Duodenal mucosa (tissue), 2 donors: ENCODE results near the gene ZNF547.
A peak's percentile ranks its signal among the peaks of the same experiment; 100 is the strongest.

Experiments used
- H3K27ac ChIP-seq: one replicate; pipeline ENCODE4 v1.7.0; 2013; ENCODE audit warnings: low read depth, low read length
- H3K27me3 ChIP-seq, 2 donors: one replicate each; pipeline ENCODE4 v1.7.0; 2013; ENCODE audit warnings: low read length in 2 of 2, control low read depth in 1 of 2; ENCODE audit not compliant: insufficient read depth in 2 of 2, control insufficient read depth in 1 of 2
- H3K36me3 ChIP-seq, 2 donors: one replicate each; pipeline ENCODE4 v1.7.0; 2013; ENCODE audit warnings: low read length in 2 of 2, control low read depth in 1 of 2; ENCODE audit not compliant: insufficient read depth in 2 of 2, control insufficient read depth in 1 of 2
- H3K4me1 ChIP-seq, 2 donors: one replicate each; pipeline ENCODE4 v1.7.0; 2013; ENCODE audit warnings: low read length in 2 of 2, control low read depth in 1 of 2; ENCODE audit not compliant: insufficient read depth in 2 of 2, control insufficient read depth in 1 of 2
- H3K4me3 ChIP-seq, 2 donors: one replicate each; pipeline ENCODE4 v1.7.0; 2013; ENCODE audit warnings: low read length in 2 of 2, low read depth in 1 of 2
- H3K9ac ChIP-seq, 2 donors: one replicate each; pipeline ENCODE4 v1.7.0; 2013; ENCODE audit warnings: low read length in 2 of 2, low read depth in 1 of 2
- H3K9me3 ChIP-seq, 2 donors: one replicate each; pipeline ENCODE4 v1.7.0; 2013; ENCODE audit warnings: low read length in 2 of 2, control low read depth in 1 of 2; ENCODE audit not compliant: control insufficient read depth in 1 of 2

ZNF547 gene

GRCh38 chr19:57395710-57396109, 32.4 kb downstream of the ZNF547 start:
- peaks cover 41 to 68% of the 10 kb centered on the region in 2 donors for H3K36me3 ChIP-seq

GRCh38 chr19:57398868-57399267, 35.5 kb downstream of the ZNF547 start:
- H3K9ac ChIP-seq: no peak overlapping the region
- no peaks in the 10 kb centered on the region for H3K27me3 ChIP-seq
- peaks cover 41 to 59% of the 10 kb centered on the region in 2 donors for H3K36me3 ChIP-seq
- H3K9me3 ChIP-seq: peaks cover 39 to 51% of the 10 kb centered on the region in 2 donors
- H3K27ac ChIP-seq: no peak overlapping the region
- no peak overlapping the region for H3K4me3 ChIP-seq
- no peaks in the 10 kb centered on the region for H3K4me1 ChIP-seq

More at GRCh38 chr19:57395710-57396109, 32.4 kb downstream of the ZNF547 start:
- peaks cover 30 to 33% of the 10 kb centered on the region in 2 donors for H3K9me3 ChIP-seq
- no peak overlapping the region for H3K4me3 ChIP-seq
- H3K9ac ChIP-seq: no peak overlapping the region
- no peaks in the 10 kb centered on the region for H3K27me3 ChIP-seq
- H3K4me1 ChIP-seq: peaks cover under 1% of the 10 kb centered on the region in 2 donors
- H3K27ac ChIP-seq: no peak overlapping the region

DNA sequence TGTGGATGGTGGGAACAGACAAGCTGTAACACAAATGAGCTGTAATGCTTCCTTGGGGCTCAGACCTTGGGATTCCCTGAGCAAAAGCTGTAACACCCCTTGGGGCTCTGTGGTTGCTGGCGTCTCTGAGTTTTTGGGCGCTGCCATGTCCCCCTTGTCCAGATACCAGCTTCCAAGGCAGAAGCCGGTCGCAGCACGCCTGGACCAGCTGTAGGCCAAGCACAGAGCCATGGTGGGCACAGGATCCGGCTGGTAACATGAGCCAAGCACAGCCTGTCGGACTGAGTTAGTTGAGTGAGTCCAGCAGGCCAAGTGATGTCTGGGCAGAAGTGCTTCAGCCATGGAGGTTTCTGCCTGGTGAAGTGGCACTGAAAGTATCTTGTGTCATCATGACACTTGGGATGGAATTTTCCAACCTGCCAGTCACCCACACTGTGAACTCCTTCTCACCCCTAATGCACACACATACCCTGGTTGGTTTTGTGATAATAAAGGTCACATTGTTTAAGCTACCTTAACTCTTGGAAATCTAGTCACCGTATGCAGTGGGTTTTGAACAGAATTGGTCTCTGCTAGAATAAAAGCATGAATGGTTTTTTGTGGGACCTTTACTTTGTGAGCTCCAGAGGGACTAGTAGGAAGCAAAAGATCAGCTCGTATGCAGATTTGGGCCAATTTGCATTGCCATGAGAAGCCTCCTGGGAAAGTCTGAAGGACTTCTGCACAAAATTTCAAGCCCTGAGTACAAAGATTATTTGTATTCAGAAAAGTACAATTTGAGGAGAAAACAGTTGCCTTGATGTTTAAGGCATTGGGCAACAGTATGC, 40.6 kb downstream of the ZNF547 start:
- no peaks in the 10 kb centered on the region for H3K4me1 ChIP-seq
- no peak overlapping the region for H3K27ac ChIP-seq
- peaks cover 8 to 12% of the 10 kb centered on the region in 2 donors for H3K36me3 ChIP-seq
- H3K4me3 ChIP-seq: no peak overlapping the region
- no peaks in the 10 kb centered on the region for H3K27me3 ChIP-seq
- peaks cover 14 to 40% of the 10 kb centered on the region in 2 donors for H3K9me3 ChIP-seq
- no peak overlapping the region for H3K9ac ChIP-seq

- Histone ChIP-seq H3K27me3 (no peaks in the 10 kb centered on the region), H3K9me3 (peaks cover 11 to 22% of the 10 kb centered on the region in 2 donors), H3K36me3 (no peaks in the 10 kb centered on the region), H3K9ac (no peak overlapping the region), H3K27ac (no peak overlapping the region), H3K4me3 (no peak overlapping the region), H3K4me1 (peaks cover 2 to 7% of the 10 kb centered on the region in 2 donors)
These were observed 43.3 kb downstream of the ZNF547 start for GRCh38 chr19:57406516-57407123.

GRCh38 chr19:57410877-57411671, 47.7 kb downstream of the ZNF547 start, which contains the start of gene ZNF17:
Gene ZNF17 (plus strand): TSS chr19:57411161. CDS start chr19:57413616, 2,455 bp downstream.
- H3K27ac ChIP-seq: peak within 1 kb of the TSS; percentile 13

DNA sequence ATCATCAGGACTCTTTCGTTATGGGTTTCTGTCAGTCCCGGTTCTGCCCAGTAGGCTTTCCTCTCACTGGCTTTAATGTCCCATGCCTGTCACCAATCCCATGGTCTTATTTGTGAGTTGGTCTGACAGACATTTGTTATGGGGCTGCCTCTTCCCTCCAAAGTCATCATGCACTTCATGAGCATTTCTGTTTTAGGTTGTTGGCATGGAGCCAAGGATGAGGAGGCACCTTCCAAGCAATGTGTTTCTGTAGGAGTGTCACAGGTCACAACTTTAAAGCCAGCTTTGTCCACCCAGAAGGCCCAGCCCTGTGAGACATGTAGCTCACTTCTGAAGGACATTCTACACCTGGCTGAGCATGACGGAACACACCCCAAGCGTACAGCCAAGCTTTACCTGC, 56.1 kb downstream of the ZNF547 start:
- Histone ChIP-seq H3K4me3 (peak overlapping the region in 1 of 2 donors; percentile 18), H3K9ac (no peak overlapping the region), H3K4me1 (no peaks in the 10 kb centered on the region), H3K27ac (no peak overlapping the region), H3K9me3 (peaks cover 46 to 67% of the 10 kb centered on the region in 2 donors), H3K36me3 (peaks cover 53 to 64% of the 10 kb centered on the region in 2 donors), H3K27me3 (no peaks in the 10 kb centered on the region)

More at GRCh38 chr19:57410877-57411671, 47.7 kb downstream of the ZNF547 start, which contains the start of gene ZNF17:
- peaks cover 6 to 15% of the 10 kb centered on the region in 2 donors for H3K9me3 ChIP-seq
- H3K27me3 ChIP-seq: no peaks in the 10 kb centered on the region
- H3K4me1 ChIP-seq: peaks cover 8 to 14% of the 10 kb centered on the region in 2 donors
- peak within 1 kb of the TSS; percentile 65 to 79 for H3K9ac ChIP-seq
- H3K4me3 ChIP-seq: peak within 1 kb of the TSS; percentile 90 to 95
- H3K36me3 ChIP-seq: peaks cover 20 to 23% of the 10 kb centered on the region in 2 donors

DNA sequence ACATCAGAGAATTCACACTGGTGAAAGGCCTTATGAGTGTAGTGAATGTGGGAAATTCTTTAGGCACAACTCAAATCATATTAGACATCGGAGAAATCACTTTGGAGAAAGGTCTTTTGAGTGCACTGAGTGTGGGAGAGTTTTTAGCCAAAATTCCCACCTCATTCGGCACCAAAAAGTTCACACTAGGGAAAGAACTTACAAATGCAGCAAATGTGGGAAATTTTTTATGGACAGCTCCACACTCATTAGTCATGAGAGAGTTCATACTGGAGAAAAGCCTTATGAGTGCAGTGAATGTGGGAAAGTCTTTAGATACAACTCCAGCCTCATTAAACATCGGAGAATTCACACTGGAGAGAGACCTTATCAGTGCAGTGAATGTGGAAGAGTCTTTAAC, 57.7 kb downstream of the ZNF547 start:
- Histone ChIP-seq H3K4me1 (no peaks in the 10 kb centered on the region), H3K9ac (no peak overlapping the region), H3K4me3 (peak overlapping the region in 1 of 2 donors; percentile 24), H3K36me3 (peaks cover 42 to 50% of the 10 kb centered on the region in 2 donors), H3K27ac (no peak overlapping the region), H3K9me3 (peaks cover 44 to 59% of the 10 kb centered on the region in 2 donors), H3K27me3 (no peaks in the 10 kb centered on the region)
